Measurements from ENCODE around the gene MAPRE2.

The MAPRE2 gene

DNA sequence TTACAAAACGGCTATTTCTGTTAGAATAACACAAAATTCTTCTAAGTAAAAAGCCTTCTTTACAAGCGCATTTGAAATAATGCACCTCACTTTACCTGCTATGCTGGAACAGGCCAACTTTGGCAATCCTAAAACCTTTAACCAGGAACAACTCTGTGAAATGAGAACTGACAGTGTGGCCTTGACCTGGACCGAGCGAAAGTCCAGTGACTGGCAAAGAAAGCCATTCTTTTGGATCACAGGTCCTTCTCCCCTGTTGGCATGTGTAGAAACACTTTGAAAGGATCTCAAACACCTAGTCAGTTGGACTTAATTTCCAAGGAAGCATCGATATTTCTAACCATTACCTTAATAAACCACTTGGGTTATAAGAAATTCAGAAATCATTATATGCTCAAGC is 21.2 kb downstream of the MAPRE2 start:
- DNase-seq (ENCODE audit: low read depth) = no peak

- DNase-seq (ENCODE audit: low read depth) = no peak
Measured at GRCh38 chr18:35063875-35064690, 22.9 kb downstream of the MAPRE2 start.

- no peak for DNase-seq (ENCODE audit: low read depth)
Measured at GRCh38 chr18:35067454-35067853, 26.2 kb downstream of the MAPRE2 start.

DNA sequence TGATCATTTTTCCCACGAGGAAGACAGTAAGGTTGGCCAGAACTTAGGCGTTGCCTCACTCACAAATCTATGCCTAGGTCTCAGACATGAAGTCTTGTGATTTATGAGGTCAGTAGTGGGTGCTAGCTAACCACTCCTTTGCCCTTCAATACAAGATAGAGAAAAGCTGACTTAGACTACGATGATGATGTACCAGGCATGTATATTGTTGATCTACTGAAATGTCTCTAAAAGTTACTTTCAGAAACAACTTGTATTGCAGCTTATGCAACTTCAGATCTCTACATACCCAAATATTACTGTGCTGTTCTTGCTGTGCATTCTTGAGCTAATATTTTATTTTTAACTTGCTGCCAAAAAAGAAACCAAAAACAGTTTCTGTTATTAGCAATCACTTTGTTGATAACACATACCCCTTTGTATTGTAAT is 30.6 kb downstream of the MAPRE2 start:
- no peak for DNase-seq (ENCODE audit: low read depth)

DNA sequence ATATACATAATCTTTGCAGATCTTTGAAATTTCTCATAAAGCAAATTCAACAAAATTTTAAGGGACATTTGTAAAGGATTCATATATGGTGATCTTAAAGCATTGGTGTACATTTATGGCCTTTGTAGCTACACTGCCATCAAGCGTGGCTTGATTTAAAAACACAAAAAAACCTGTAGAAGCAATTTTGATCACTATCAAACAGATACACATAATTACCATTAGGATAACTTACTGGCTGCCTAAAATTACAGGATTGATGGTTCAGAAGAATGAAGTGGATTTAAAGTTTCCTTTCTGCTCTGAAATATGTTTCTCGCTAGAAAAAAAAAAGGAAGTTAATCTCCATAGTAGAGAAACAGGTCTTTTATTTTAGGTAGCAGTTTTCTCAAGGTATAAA is 31.4 kb downstream of the MAPRE2 start:
- DNase-seq (ENCODE audit: low read depth) = no peak

DNA sequence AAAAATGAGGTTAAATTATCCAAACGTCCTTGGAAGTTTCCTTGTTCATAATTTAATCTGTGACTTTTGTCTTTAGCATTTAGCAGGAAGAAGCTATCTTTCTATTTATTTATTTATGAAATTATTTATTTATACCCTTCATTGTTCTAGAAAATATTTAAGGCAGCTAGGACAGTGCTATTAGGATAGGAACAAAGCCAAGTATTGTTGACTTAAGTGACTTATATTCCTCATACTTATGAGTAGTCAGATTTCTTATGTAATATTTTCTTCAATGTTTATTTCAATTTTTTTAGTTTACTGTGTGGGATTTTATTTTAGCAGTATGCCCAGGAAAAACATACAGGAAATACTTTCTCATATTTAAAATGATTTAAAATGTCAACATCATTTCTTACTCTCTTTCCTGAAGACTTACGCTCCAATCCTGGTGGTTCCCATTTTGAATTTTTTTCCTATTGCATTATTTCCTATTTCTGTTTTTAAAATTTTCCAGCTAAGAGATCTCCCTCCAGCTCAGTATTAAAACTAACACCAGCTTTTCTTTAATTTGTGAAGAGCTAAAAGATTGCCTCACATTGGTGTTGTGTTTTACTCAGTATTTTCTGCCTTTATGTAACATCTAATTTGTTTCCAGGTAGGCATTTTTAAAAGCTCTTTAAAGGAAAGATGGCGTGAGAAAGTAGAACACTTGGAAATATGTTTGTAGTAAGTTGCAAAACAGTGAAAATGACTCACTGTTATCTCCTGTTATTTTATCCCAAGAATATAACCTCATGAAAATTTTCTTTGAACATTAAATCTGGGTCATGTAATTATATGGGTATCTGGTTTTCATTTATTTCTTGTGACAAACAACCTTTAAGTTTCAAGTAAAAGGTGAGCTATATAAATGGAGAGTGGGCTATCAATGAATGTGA is 32.2 kb downstream of the MAPRE2 start:
- no peak for DNase-seq (ENCODE audit: low read depth)

DNA sequence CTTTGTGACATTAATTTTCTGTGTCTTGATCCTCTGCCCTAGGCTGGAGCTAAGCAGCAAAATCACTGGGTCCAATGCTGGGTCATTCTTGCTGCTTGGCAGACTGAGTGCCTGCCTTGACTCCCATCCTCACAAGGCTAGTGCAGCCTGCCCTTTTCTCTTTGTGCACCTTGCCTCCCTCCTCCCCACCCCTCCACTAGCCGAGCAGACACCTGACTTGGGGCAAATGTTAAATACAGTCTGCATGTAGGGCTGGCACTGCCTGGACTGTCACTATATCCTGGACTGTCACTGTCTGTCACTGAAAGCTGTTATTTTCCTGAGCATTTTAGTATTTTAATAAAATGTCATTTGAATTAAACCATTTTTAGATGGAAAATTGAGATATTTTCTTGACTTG is 33.4 kb downstream of the MAPRE2 start:
- no peak for DNase-seq (ENCODE audit: low read depth)

DNA sequence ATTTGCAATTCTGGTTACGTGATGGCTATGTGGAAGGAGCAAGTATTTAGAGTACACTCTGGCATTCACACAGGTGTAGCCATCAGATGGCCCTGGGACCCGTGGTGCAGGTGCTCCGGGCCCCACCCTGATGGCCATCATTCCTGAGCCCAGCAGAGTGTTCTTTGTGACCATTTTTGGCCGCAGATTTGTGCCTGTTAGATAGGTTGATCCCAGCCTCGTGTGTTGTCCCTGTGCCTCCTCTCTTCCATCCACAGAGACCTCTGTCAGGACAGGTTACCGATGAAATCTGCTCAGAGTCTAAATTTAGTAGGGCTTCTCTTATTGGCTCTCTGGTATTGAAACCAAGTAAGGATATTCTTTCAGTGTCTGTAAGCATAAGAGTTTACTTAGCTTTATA is 33.9 kb downstream of the MAPRE2 start:
- no peak for DNase-seq (ENCODE audit: low read depth)

DNA sequence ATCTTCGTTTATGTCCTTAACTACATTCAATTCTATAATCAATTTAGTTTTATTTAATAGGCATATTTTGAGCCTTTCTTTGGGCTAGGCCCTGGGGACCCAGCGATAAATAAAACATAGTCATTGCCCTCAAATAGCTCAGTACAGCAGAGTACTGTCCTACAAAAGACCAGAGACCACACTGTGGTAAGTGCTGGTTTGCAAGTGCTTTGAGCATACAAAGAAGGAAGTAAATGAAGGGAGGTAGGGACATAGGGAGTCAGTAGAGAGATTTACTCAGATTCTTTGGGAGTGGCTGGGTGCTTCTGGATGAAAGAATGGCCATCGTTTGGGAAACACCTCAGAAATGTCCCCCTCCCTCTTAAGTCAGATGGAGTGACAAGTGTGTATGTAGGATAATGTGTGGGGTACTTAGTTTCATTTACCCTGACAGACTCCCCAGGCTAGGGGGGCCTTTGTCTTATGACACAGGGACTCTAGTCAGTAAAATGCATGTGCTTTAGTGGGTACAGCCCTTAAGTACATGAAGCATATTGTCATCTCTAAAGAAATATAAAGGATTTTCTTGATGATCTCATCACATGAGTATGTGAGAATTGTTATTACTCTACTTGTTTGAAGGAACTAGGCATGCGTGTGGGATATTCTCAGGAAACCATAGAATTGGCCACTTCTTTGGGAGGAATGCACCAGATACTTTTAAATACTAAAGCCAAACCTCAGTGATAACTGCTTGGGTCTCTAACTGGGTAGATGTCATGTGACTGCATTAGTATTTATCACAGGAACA is 35.1 kb downstream of the MAPRE2 start:
- no peak for DNase-seq (ENCODE audit: low read depth)

DNA sequence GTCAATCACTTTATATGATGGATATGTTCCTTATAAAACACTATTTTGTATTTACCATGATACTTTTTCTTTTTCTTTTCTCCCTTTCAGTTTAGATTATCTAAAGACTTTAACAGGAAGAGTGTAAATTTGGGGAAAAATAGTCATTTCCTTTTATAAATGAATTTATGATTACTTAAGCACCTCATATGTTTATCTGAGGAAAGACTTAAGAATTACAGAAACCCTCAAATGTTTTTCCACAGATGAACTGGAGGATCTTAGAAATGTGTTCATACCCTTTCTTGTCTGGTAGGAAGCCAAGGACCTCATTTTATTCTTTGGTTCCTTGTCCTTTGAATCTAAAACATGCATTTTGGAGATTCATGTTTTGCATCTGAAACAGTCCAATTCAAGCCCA is 36.7 kb downstream of the MAPRE2 start:
- no peak for DNase-seq (ENCODE audit: low read depth)

DNA sequence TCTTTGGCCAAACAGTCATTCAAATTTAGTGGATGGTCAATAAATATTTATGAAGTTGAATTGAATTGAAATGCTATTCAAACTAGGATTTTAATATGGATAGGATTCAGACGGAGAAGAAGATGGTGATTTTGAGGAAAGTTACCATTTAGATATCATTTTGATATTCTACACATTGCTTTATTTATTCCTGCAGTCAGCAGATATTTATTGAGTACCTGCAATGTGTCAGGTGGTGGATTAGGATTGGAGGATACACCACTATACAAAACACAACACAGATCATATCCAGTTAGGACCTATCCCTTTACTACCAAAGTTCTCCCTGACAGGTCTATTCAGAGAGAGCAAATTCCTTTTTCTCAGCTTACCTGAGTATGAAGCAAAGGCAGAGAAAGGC is 38.8 kb downstream of the MAPRE2 start:
- no peak for DNase-seq (ENCODE audit: low read depth)

- no peak for DNase-seq (ENCODE audit: low read depth)
Measured at GRCh38 chr18:35083174-35083712, 42.0 kb downstream of the MAPRE2 start.

GRCh38 chr18:35084494-35085449 is 43.6 kb downstream of the MAPRE2 start:
- DNase-seq (ENCODE audit: low read depth) = no peak

DNA sequence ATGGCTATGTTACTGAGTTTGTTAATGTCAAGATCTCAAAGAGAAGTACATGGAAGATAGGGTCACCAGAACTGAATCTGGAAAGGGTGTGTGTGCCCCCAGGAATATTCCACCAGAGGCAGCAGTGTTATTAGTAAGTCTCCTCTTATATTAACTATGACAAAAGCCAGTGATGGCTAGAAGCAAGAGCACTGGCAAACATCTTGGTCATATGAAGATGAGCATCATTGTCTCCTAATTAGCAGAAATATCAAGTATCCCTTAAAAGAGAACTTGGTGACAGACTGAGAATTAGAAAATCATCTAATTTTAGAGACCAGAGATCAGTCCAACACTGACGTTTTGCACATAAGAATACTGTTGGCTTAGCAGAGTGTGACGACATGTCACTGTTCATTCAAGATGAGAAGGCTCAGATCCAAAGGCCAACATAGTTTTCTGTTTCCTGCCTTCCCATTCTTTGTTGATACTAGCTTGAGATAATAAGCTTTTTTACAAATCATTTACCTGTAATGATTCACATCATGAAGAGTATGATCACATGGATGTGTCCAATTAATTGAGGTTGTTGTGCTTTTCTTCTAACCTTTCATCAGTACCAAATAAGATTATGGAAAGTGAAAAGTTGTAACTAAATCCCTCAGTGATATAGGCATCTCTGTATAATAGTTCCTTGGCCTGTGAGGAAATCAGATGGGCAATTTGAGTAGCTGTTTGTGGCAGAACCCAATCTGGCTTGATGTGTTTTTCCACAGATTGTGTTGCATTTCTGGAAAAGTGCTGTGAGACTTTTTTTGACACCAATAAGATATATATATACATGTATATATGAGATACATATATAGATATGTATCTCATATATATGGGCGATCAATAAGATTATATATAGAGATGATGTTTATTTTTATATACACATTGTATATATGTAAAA is 44.5 kb downstream of the MAPRE2 start:
- DNase-seq (ENCODE audit: low read depth) = no peak

DNA sequence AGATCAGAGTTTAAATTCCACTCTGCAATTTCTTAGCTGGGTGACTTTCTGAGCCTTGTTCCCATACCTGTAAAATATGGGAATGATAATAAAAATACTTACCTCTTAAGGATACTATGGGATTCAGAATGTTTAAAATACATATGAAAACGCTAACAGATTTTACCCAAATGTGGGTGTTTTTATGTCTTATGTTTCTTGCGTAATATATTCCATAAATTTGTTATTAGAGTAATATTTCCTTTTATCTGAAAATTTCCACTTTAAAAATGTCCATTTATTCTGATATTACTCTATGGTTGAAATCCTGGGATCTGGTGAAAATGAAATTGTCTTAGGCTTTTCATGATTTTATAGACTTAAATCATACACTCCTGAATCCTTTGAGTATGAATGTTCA is 45.5 kb downstream of the MAPRE2 start:
- DNase-seq (ENCODE audit: low read depth) = no peak

GRCh38 chr18:35087726-35088125 is 46.5 kb downstream of the MAPRE2 start:
- no peak for DNase-seq (ENCODE audit: low read depth)

GRCh38 chr18:35088921-35089320 is 47.7 kb downstream of the MAPRE2 start:
- no peak for DNase-seq (ENCODE audit: low read depth)

DNA sequence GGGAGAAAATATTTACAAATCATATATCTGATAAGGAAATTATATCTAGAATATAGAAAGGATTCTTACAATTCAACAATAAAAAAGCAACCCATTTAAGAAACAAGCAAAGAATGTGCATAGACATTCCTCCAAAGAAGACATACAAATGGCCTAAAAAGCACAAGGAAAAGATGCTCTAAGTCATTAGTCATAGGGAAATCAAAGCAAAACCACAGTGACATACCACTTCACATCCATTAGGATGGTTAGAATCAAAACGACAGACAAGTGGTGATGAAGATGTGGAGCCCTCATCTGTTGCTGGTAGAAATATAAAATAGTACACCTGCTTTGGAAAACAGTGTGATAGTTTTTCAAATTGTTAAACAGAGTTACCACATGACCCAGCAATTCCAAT is 48.2 kb downstream of the MAPRE2 start:
- DNase-seq (ENCODE audit: low read depth) = no peak

- no peak for DNase-seq (ENCODE audit: low read depth)
Measured at GRCh38 chr18:35089891-35090550, 48.8 kb downstream of the MAPRE2 start.

Data from stimulated activated CD8-positive, alpha-beta memory T cell treated with anti-CD3 and anti-CD28 coated beads, Interleukin-15, amount 100 ng/mL, for 24 hours (primary cell).